K562 (cell line): Measurements from ENCODE around the gene CALB2. TPM values are rescaled to one million over a fixed set of nuclear protein-coding genes. Genes with fewer than 3 reads are reported as not detected.

ENCODE experiments used
- ATAC-seq: fragments of 200-7000 bp; cut with Tn5 transposase; 3 replicates; pipeline ENCODE4 v1.9.1; 2020; ENCODE audit warnings: moderate library complexity
- BruUV-seq: library from RNA; stranded (reverse); fragments of 400-500 nt; replicated peaks from 2 replicates; lab custom pipeline; 2021; lab: Mats Ljungman, UMichigan
- CTCF ChIA-PET: fragments of 300-600 bp; formaldehyde crosslinking; extraction: SDS; loops from one replicate; lab custom pipeline; 2021; ENCODE audit warnings: low intra/inter-chr PET ratio; lab: Yijun Ruan, JAX
- POLR2A ChIA-PET: fragments of 300-600, 350-650 bp; sonication (Branson Sonifier 250); formaldehyde crosslinking; extraction: SDS; loops from one replicate; lab custom pipeline; 2021; ENCODE audit warnings: antibody characterized with exemption, inconsistent platforms; lab: Yijun Ruan, JAX
- DNase-seq, 4 experiments: peaks; one replicate each; pipeline versions ENCODE4 v3.0.0 to v3.0.0-alpha.2; 2011 to 2018; ENCODE audit warnings: low spot score in 3 of 4, mixed read lengths in 3 of 4; ENCODE audit errors: extremely low read depth in 1 of 4
- FAIRE-seq: peaks from 2 replicates; lab custom pipeline; 2011; peaks lifted over from hg19 to GRCh38; lab: Jason Lieb, UNC
- H2AFZ ChIP-seq: 2 replicates; pipeline ENCODE4 v1.6.0; 2011; ENCODE audit warnings: low read depth, low read length, control low read depth, inconsistent platforms
- H3K27ac ChIP-seq: fragments of 200-600 bp; 3 replicates; pipeline ENCODE4 v1.8.0; 2011; ENCODE audit warnings: low read depth, mild to moderate bottlenecking, control low read depth, inconsistent platforms, low read length, moderate library complexity, mixed read lengths; ENCODE audit errors: extremely low read depth
- H3K27me3 ChIP-seq, 2 experiments: fragments of 300-600 bp in 1 of 2; 2 replicates in 1 of 2; 3 replicates in 1 of 2; pipeline versions ENCODE4 v1.6.0 to v1.8.0; 2011; ENCODE audit warnings: inconsistent platforms in 2 of 2, low read length in 2 of 2, mild to moderate bottlenecking in 1 of 2, mixed read lengths in 1 of 2, moderate library complexity in 1 of 2; ENCODE audit not compliant: control insufficient read depth in 2 of 2, insufficient read depth in 2 of 2
- H3K36me3 ChIP-seq: fragments of 300-600 bp; 3 replicates; pipeline ENCODE4 v1.8.0; 2011; ENCODE audit warnings: mild to moderate bottlenecking, low read length, inconsistent platforms; ENCODE audit not compliant: control insufficient read depth, insufficient read depth
- H3K4me1 ChIP-seq, 2 experiments: fragments of 200-600 bp in 1 of 2; replicated peaks in 1 of 2; 2 replicates in 1 of 2; 3 replicates in 1 of 2; pipeline versions ENCODE4 v1.5.1 to v1.8.0; 2011; ENCODE audit warnings: inconsistent platforms in 2 of 2, low read length in 2 of 2, mild to moderate bottlenecking in 1 of 2, mixed read lengths in 1 of 2, moderate library complexity in 1 of 2; ENCODE audit not compliant: control insufficient read depth in 2 of 2, insufficient read depth in 2 of 2
- H3K4me2 ChIP-seq: 2 replicates; pipeline ENCODE4 v1.6.1; 2011; ENCODE audit warnings: low read length, control low read depth, inconsistent platforms, mixed read lengths; ENCODE audit not compliant: insufficient read depth
- H3K4me3 ChIP-seq: fragments of 200-600 bp; sonication (generic), shearing (Covaris generic); 2 replicates; pipeline ENCODE4 v1.5.1; 2016; ENCODE audit warnings: control low read depth, inconsistent platforms
- H3K79me2 ChIP-seq: fragments of 200-600 bp; 3 replicates; pipeline ENCODE4 v1.8.0; 2011; ENCODE audit warnings: low read length, inconsistent platforms; ENCODE audit not compliant: control insufficient read depth, insufficient read depth
- H3K9ac ChIP-seq, 2 experiments: 2 replicates each; pipeline versions ENCODE4 v1.6.0 to v1.6.1; 2011; ENCODE audit warnings: low read depth in 2 of 2, low read length in 2 of 2, control low read depth in 1 of 2, inconsistent platforms in 1 of 2, mild to moderate bottlenecking in 1 of 2, mixed read lengths in 1 of 2; ENCODE audit not compliant: insufficient read depth in 1 of 2
- H3K9me1 ChIP-seq: one replicate; pipeline ENCODE4 v1.6.0; 2011; ENCODE audit warnings: inconsistent platforms, mild to moderate bottlenecking, low read length, moderate library complexity; ENCODE audit not compliant: control insufficient read depth, insufficient read depth
- H3K9me3 ChIP-seq: replicated peaks from 2 replicates; pipeline ENCODE4 v1.5.1; 2011; ENCODE audit warnings: low read depth, low read length, inconsistent platforms; ENCODE audit not compliant: control insufficient read depth, insufficient read depth
- H4K20me1 ChIP-seq: replicated peaks from 2 replicates; pipeline ENCODE4 v1.6.1; 2011; ENCODE audit warnings: low read length, inconsistent platforms, mixed read lengths; ENCODE audit not compliant: control insufficient read depth, insufficient read depth
- ATF4 ChIP-seq: fragments of 450-650 bp; formaldehyde crosslinking; IDR thresholded peaks from 2 replicates; pipeline ENCODE4 v1.4.0; 2022; ENCODE audit warnings: mild to moderate bottlenecking, moderate library complexity
- CEBPZ ChIP-seq: fragments of 150-350 bp; IDR thresholded peaks from 2 replicates; pipeline ENCODE4 v1.6.1; 2014; ENCODE audit warnings: low read depth, mild to moderate bottlenecking, low read length, borderline replicate concordance
- CREB3 ChIP-seq: fragments of 450-650 bp; conservative IDR thresholded peaks from 2 replicates; pipeline ENCODE4 v1.6.1; 2016; ENCODE audit warnings: missing genetic modification characterization, low read depth, mild to moderate bottlenecking, missing compliant biosample characterization, moderate library complexity
- DACH1 ChIP-seq: fragments of 450-650 bp; IDR thresholded peaks from 2 replicates; pipeline ENCODE4 v1.6.1; 2018; ENCODE audit not compliant: partially characterized antibody
- E2F4 ChIP-seq: sonication (generic); formaldehyde crosslinking; IDR thresholded peaks from 2 replicates; pipeline ENCODE4 v1.8.0; 2022; ENCODE audit warnings: mild to moderate bottlenecking, low read depth, missing genetic modification reagents
- ETV1 ChIP-seq: fragments of 450-650 bp; conservative IDR thresholded peaks from 2 replicates; pipeline ENCODE4 v1.6.1; 2016; ENCODE audit warnings: missing genetic modification characterization, control low read depth, low read depth, missing compliant biosample characterization
- EZH2 ChIP-seq: IDR thresholded peaks from 2 replicates; pipeline ENCODE4 v1.6.1; 2012; ENCODE audit warnings: low read depth, mild to moderate bottlenecking, inconsistent platforms, low read length, borderline replicate concordance
- GATAD2B ChIP-seq: fragments of 450-650 bp; IDR thresholded peaks from 2 replicates; pipeline ENCODE4 v1.6.1; 2017; ENCODE audit warnings: mild to moderate bottlenecking, borderline replicate concordance
- KHSRP ChIP-seq: fragments of 450-650 bp; IDR thresholded peaks from 2 replicates; pipeline ENCODE4 v1.6.1; 2017
- MAFG ChIP-seq: fragments of 450-650 bp; conservative IDR thresholded peaks from 2 replicates; pipeline ENCODE4 v1.6.1; 2016; ENCODE audit warnings: missing genetic modification characterization, missing compliant biosample characterization
- MEF2D ChIP-seq: conservative IDR thresholded peaks from 2 replicates; pipeline ENCODE4 v1.6.1; 2016; ENCODE audit warnings: low read depth, missing genetic modification characterization, missing compliant biosample characterization
- MYC ChIP-seq, 2 experiments: fragments of 250-450 bp in 1 of 2; sonication (Bioruptor Pico) in 1 of 2; IDR thresholded peaks; 2 replicates each; pipeline versions ENCODE4 v1.5.1 to v1.6.1; 2012 to 2021; ENCODE audit warnings: low read depth in 2 of 2, borderline replicate concordance in 1 of 2, improper control_type of control experiment in 1 of 2, low read length in 1 of 2, mild to moderate bottlenecking in 1 of 2, moderate library complexity in 1 of 2
- PYGO2 ChIP-seq: fragments of 450-650 bp; IDR thresholded peaks from 2 replicates; pipeline ENCODE4 v1.6.1; 2016; ENCODE audit warnings: mild to moderate bottlenecking, missing genetic modification characterization, moderate library complexity, missing compliant biosample characterization
- SMARCE1 ChIP-seq: fragments of 450-650 bp; IDR thresholded peaks from 2 replicates; pipeline ENCODE4 v1.7.1; 2016; ENCODE audit warnings: mild to moderate bottlenecking
- ZBTB1 ChIP-seq: sonication (generic); formaldehyde crosslinking; IDR thresholded peaks from 2 replicates; pipeline ENCODE4 v1.8.1; 2023; ENCODE audit warnings: missing genetic modification reagents, low read depth, mild to moderate bottlenecking, borderline replicate concordance
- ZNF668 ChIP-seq: fragments of 250-450 bp; sonication (Bioruptor Pico); IDR thresholded peaks from 2 replicates; pipeline ENCODE4 v1.8.0; 2022; ENCODE audit warnings: mild to moderate bottlenecking, inconsistent platforms
- WGBS: fragments of 100-300 bp; shearing (Covaris generic); methylation state at CpG from one replicate; pipeline ENCODE4 v1.1.6; 2016; ENCODE audit warnings: low coverage, mixed read lengths; ENCODE audit not compliant: insufficient coverage; ENCODE audit errors: missing lambda C conversion rate; 5-methylcytosine and 5-hydroxymethylcytosine counted together
- in situ Hi-C: fragments of 300-500 bp; cut with MboI; formaldehyde crosslinking; loops from 4 replicates; pipeline ENCODE4 v1.15.0; 2018; ENCODE audit warnings: inconsistent platforms, mixed read lengths
- intact Hi-C: fragments of 100-400 bp; cut with micrococcal nuclease; formaldehyde crosslinking; loops from 2 replicates; pipeline ENCODE4 v1.14.2; 2022
- polyA plus RNA-seq, 8 experiments: library from polyadenylated mRNA; depleted of rRNA in 4 of 8; stranded (reverse) in 5 of 8; unstranded in 3 of 8; fragments of >200 nt; fragmentation: Nextera tagmentation in 2 of 8; fragmentation: Illumina TruSeq in 1 of 8; extraction: Ambion mirVana in 2 of 8; extraction: Trizol in 1 of 8; gene quantifications; 2 replicates each; pipeline versions ENCODE4 v1.2.1 to v1.2.3, GENCODE V29; 2011 to 2014; ENCODE audit warnings: inconsistent platforms in 1 of 8, missing spikeins in 1 of 8
- total RNA-seq, 7 experiments: library from RNA; depleted of rRNA in 6 of 7; stranded (reverse); fragments of >200 nt in 6 of 7; fragmentation: Illumina TruSeq in 2 of 7; extraction: Trizol in 2 of 7; gene quantifications; 2 replicates each; pipeline versions ENCODE4 v1.2.1 to v1.2.3, GENCODE V29; 2011 to 2021; ENCODE audit warnings: low replicate concordance in 1 of 7

CALB2 gene
- total and polyA plus RNA-seq, 9 of the 15 experiments (the other 6 are each of a cell fraction or from before 2014, with no cell fraction given): not detected

- CTCF ChIA-PET: interaction anchor here (0.9 to 4.0 kb wide), 4 partner anchors 27 to 549 kb away, joined by 3 to 53 read pairs (median 12); no protein-coding TSS in a partner anchor
- no peak overlapping the region for H3K27ac ChIP-seq
- peaks cover 8 to 23% of the 10 kb centered on the region in 2 experiments for H3K27me3 ChIP-seq
- DNase-seq (no peak), ATAC-seq (no peak), FAIRE-seq (no peak)
- H3K9ac ChIP-seq: no peak overlapping the region
- no peaks in the 10 kb centered on the region for H3K79me2 ChIP-seq
- H3K4me3 ChIP-seq: no peak overlapping the region
- BruUV-seq: no TSS peak
- H4K20me1 ChIP-seq: 0 out of 2 replicates have a peak, but pooled peaks cover 12% of the 10 kb centered on the region
- WGBS: 0% methylated on average over 4 of the region's 4 CpGs
- POLR2A ChIA-PET: interaction anchor here (0.9 kb wide), 1 partner anchor 13 kb away, joined by 5 read pairs; no protein-coding TSS in a partner anchor
- peaks cover 0 to 10% of the 10 kb centered on the region in 2 experiments; a peak in 3 of 5 replicates for H3K4me1 ChIP-seq
- no peaks in the 10 kb centered on the region for H3K9me1 ChIP-seq
- no peaks in the 10 kb centered on the region for H3K36me3 ChIP-seq
- no peaks in the 10 kb centered on the region for H3K9me3 ChIP-seq
- intact Hi-C loops: loop anchor here (2.0 kb wide), 5 partner anchors 27 to 197 kb away; no protein-coding TSS in a partner anchor
- no peak overlapping the region for H3K4me2 ChIP-seq
- in situ Hi-C loops: loop anchor here (5.0 kb wide), 1 partner anchor 84 kb away; no protein-coding TSS in a partner anchor
- H2AFZ ChIP-seq: no peak overlapping the region
- no peak for TF ChIP-seq KHSRP
- TF ChIP-seq E2F4 (CRISPR knock-in tag): no peak
- no peak for TF ChIP-seq EZH2
- no peak for TF ChIP-seq SMARCE1
- no peak for TF ChIP-seq MAFG (tag)
- TF ChIP-seq DACH1: no peak
- no peak for TF ChIP-seq MYC (IDR thresholded peaks at IDR 0.05; ENCODE audit: low read depth, low read length)
- no peak for TF ChIP-seq MYC (CRISPR knock-in tag; IDR thresholded peaks at IDR 0.05; ENCODE audit: borderline replicate concordance, low read depth)
- no peak for TF ChIP-seq GATAD2B
- TF ChIP-seq PYGO2 (tag): no peak
- TF ChIP-seq ZNF668 (CRISPR knock-in tag): no peak
- no peak for TF ChIP-seq CEBPZ
- TF ChIP-seq MEF2D: no peak
- TF ChIP-seq ZBTB1 (CRISPR knock-in tag): no peak
- TF ChIP-seq ATF4 (CRISPR knock-in tag): no peak
- TF ChIP-seq CREB3 (tag): no peak
- TF ChIP-seq ETV1 (tag): no peak
These were observed 54.8 kb downstream of the CALB2 start for GRCh38 chr16:71413341-71413740.
